Measurements from ENCODE around the gene ADA.

The ADA gene

GRCh38 chr20:44621939-44622338 is 29.6 kb downstream of the ADA start:
- DNase-seq = no peak

- DNase-seq = no peak
These were observed 30.2 kb downstream of the ADA start for GRCh38 chr20:44621325-44621724.

GRCh38 chr20:44620030-44620429 is 31.5 kb downstream of the ADA start:
- DNase-seq = no peak

- no peak for DNase-seq
These were observed 32.2 kb downstream of the ADA start for GRCh38 chr20:44619294-44619693.

- no peak for DNase-seq
These were observed 33.2 kb downstream of the ADA start for GRCh38 chr20:44618318-44618731.

- no peak for DNase-seq
These were observed 34.9 kb downstream of the ADA start for GRCh38 chr20:44616604-44616964.

GRCh38 chr20:44615876-44616603 is 35.5 kb downstream of the ADA start:
- no peak for DNase-seq

- no peak for DNase-seq
These were observed 36.2 kb downstream of the ADA start for GRCh38 chr20:44615169-44615791.

- DNase-seq = no peak
These were observed 37.0 kb downstream of the ADA start for GRCh38 chr20:44614525-44614924.

- DNase-seq = no peak
These were observed 37.9 kb downstream of the ADA start for GRCh38 chr20:44613575-44613974.

GRCh38 chr20:44610313-44610962 is 41.1 kb downstream of the ADA start:
- DNase-seq = no peak

- DNase-seq = peak; percentile 76 to 96
These were observed 41.8 kb downstream of the ADA start for GRCh38 chr20:44609516-44610312.

GRCh38 chr20:44609006-44609515 is 42.4 kb downstream of the ADA start:
- no peak for DNase-seq

GRCh38 chr20:44606725-44607441 is 44.6 kb downstream of the ADA start:
- no peak for DNase-seq

GRCh38 chr20:44603327-44603726 is 48.2 kb downstream of the ADA start:
- peak in 1 of 2 experiments; percentile 19 for DNase-seq

GRCh38 chr20:44601801-44602204 is 49.7 kb downstream of the ADA start:
- DNase-seq = no peak

GRCh38 chr20:44601236-44601671 is 50.2 kb downstream of the ADA start:
- no peak for DNase-seq

- DNase-seq = no peak
These were observed 50.7 kb downstream of the ADA start for GRCh38 chr20:44600758-44601201.

GRCh38 chr20:44600301-44600700 is 51.2 kb downstream of the ADA start:
- DNase-seq = no peak

- no peak for DNase-seq
These were observed 51.8 kb downstream of the ADA start for GRCh38 chr20:44599715-44600114.

GRCh38 chr20:44598423-44599305 is 52.8 kb downstream of the ADA start:
- no peak for DNase-seq
